WTC11 (cell line): ENCODE measurements around the gene MRPL24.
A peak's percentile ranks its signal among the peaks of the same experiment; 100 is the strongest.

ENCODE experiments used
- ATF3 ChIP-seq: sonication (generic); formaldehyde crosslinking; conservative IDR thresholded peaks from 2 replicates; pipeline ENCODE4 v1.8.1; 2022; ENCODE audit warnings: mild to moderate bottlenecking, missing genetic modification reagents
- CTCF ChIP-seq: fragments of 200-600 bp; IDR thresholded peaks from 2 replicates; pipeline ENCODE4 v1.8.0; 2022; ENCODE audit warnings: antibody characterized with exemption
- E2F1 ChIP-seq: sonication (generic); formaldehyde crosslinking; IDR thresholded peaks from 2 replicates; pipeline ENCODE4 v1.8.0; 2022; ENCODE audit warnings: mild to moderate bottlenecking, missing genetic modification reagents
- GABPB1 ChIP-seq: sonication (generic); formaldehyde crosslinking; IDR thresholded peaks from 2 replicates; pipeline ENCODE4 v1.8.1; 2023; ENCODE audit warnings: mild to moderate bottlenecking, missing genetic modification reagents
- KAT7 ChIP-seq: sonication (generic); formaldehyde crosslinking; IDR thresholded peaks from 2 replicates; pipeline ENCODE4 v1.8.1; 2023; ENCODE audit warnings: missing genetic modification reagents, mild to moderate bottlenecking, borderline replicate concordance
- MLX ChIP-seq: sonication (generic); formaldehyde crosslinking; IDR thresholded peaks from 2 replicates; pipeline ENCODE4 v1.8.1; 2023; ENCODE audit warnings: mild to moderate bottlenecking, missing genetic modification reagents, moderate library complexity
- PREB ChIP-seq: sonication (generic); formaldehyde crosslinking; IDR thresholded peaks from 2 replicates; pipeline ENCODE4 v1.8.1; 2022; ENCODE audit warnings: mild to moderate bottlenecking, missing genetic modification reagents, moderate library complexity, borderline replicate concordance
- RELA ChIP-seq: sonication (generic); formaldehyde crosslinking; IDR thresholded peaks from 2 replicates; pipeline ENCODE4 v1.8.1; 2022; ENCODE audit warnings: missing genetic modification reagents, mild to moderate bottlenecking, borderline replicate concordance
- TP53 ChIP-seq: sonication (generic); formaldehyde crosslinking; IDR thresholded peaks from 2 replicates; pipeline ENCODE4 v1.8.1; 2023; ENCODE audit warnings: mild to moderate bottlenecking, missing genetic modification reagents
- USF1 ChIP-seq: sonication (generic); formaldehyde crosslinking; IDR thresholded peaks from 2 replicates; pipeline ENCODE4 v1.8.0; 2022; ENCODE audit warnings: mild to moderate bottlenecking, missing genetic modification reagents
- ZNF232 ChIP-seq: sonication (generic); formaldehyde crosslinking; IDR thresholded peaks from 2 replicates; pipeline ENCODE4 v1.8.0; 2022; ENCODE audit warnings: mild to moderate bottlenecking, missing genetic modification reagents
- ZNF281 ChIP-seq: sonication (generic); formaldehyde crosslinking; IDR thresholded peaks from 2 replicates; pipeline ENCODE4 v1.8.0; 2023; ENCODE audit warnings: mild to moderate bottlenecking, missing genetic modification reagents
- ZNF416 ChIP-seq: fragments of 250-450 bp; sonication (Bioruptor Pico); IDR thresholded peaks from 2 replicates; pipeline ENCODE4 v1.9.0; 2021; ENCODE audit warnings: mild to moderate bottlenecking, inconsistent platforms

GRCh38 chr1:156727926-156728598, 12.8 kb downstream of the MRPL24 start, which contains the start of gene METTL25B:
- TF ChIP-seq ZNF281 (CRISPR knock-in tag) (no peak), CTCF (no peak), MLX (no peak), RELA (CRISPR knock-in tag) (no peak), ZNF232 (no peak), KAT7 (CRISPR knock-in tag) (0 out of 2 replicates have a peak, but pooled peaks have one; percentile 4), USF1 (CRISPR knock-in tag) (peak; percentile 31; the same call in 1 of the 2 replicates), ATF3 (CRISPR knock-in tag) (no peak), TP53 (CRISPR knock-in tag) (no peak), PREB (CRISPR knock-in tag) (no peak), E2F1 (CRISPR knock-in tag) (no peak), GABPB1 (CRISPR knock-in tag) (no peak), ZNF416 (CRISPR knock-in tag) (no peak)
